Chondrocyte (in vitro differentiated cells): ENCODE results near the gene SLC26A6. TPM values are rescaled to one million over a fixed set of nuclear protein-coding genes. Genes with fewer than 3 reads are reported as not detected.

Experiments
- DNase-seq: peaks from one replicate; pipeline ENCODE4 v3.0.0; 2021; ENCODE audit warnings: mixed read lengths, low spot score
- H3K27ac Mint-ChIP-seq: one replicate; pipeline ENCODE4 v1.8.0; 2021; ENCODE audit warnings: mild to moderate bottlenecking, moderate library complexity, mixed read lengths; ENCODE audit not compliant: unreplicated experiment
- H3K27me3 Mint-ChIP-seq: 2 replicates; pipeline ENCODE4 v1.8.0; 2021; ENCODE audit warnings: low read depth, mixed read lengths
- H3K36me3 Mint-ChIP-seq: 2 replicates; pipeline ENCODE4 v1.8.0; 2021; ENCODE audit warnings: low read depth, mixed read lengths
- H3K4me1 Mint-ChIP-seq: 2 replicates; pipeline ENCODE4 v1.8.0; 2021; ENCODE audit warnings: low read depth, mild to moderate bottlenecking, mixed read lengths
- H3K4me3 Mint-ChIP-seq: one replicate; pipeline ENCODE4 v1.8.0; 2021; ENCODE audit warnings: mild to moderate bottlenecking, moderate library complexity, mixed read lengths; ENCODE audit not compliant: unreplicated experiment
- H3K9me3 Mint-ChIP-seq: 2 replicates; pipeline ENCODE4 v1.8.0; 2021; ENCODE audit warnings: low read depth, mixed read lengths
- total RNA-seq: library from RNA; stranded (reverse); gene quantifications from 3 replicates; pipeline ENCODE4 v1.2.1, GENCODE V29; 2021
- TF ChIP-seq, protein P1 (sequence below): fragments of 200-600 bp; sonication (generic); IDR thresholded peaks from 2 replicates; pipeline ENCODE4 v1.5.0; 2021; ENCODE audit warnings: antibody characterized with exemption, mild to moderate bottlenecking, moderate library complexity

Gene SLC26A6
- total RNA-seq, 1 donor from 2014 or later = 70.5 TPM

DNA sequence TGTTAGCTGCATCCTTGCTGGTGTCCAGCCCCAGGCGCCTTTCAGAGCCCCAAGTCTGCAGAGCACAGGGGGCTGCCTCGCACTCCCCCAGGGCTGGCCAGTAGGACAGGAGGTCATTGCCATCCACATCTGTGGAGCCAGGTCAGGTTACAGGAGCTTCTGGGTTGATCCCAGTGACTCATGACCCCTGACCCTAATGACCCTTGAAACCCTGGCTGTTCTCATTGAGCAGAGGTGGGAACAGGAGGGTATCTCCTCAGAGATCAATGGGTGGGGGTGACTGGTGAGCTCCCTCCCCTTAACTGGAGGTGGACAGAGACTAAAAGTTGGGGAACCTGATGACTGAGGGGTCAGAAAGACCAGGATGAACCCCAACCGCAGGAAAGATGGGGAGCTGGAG is 6.1 kb upstream of the SLC26A6 start:
- H3K36me3 Mint-ChIP-seq = peaks cover 18% of the 10 kb centered on the region
- H3K4me1 Mint-ChIP-seq = peaks cover 8% of the 10 kb centered on the region
- no peak overlapping the region for H3K27ac Mint-ChIP-seq
- TF ChIP-seq, protein P1, sequence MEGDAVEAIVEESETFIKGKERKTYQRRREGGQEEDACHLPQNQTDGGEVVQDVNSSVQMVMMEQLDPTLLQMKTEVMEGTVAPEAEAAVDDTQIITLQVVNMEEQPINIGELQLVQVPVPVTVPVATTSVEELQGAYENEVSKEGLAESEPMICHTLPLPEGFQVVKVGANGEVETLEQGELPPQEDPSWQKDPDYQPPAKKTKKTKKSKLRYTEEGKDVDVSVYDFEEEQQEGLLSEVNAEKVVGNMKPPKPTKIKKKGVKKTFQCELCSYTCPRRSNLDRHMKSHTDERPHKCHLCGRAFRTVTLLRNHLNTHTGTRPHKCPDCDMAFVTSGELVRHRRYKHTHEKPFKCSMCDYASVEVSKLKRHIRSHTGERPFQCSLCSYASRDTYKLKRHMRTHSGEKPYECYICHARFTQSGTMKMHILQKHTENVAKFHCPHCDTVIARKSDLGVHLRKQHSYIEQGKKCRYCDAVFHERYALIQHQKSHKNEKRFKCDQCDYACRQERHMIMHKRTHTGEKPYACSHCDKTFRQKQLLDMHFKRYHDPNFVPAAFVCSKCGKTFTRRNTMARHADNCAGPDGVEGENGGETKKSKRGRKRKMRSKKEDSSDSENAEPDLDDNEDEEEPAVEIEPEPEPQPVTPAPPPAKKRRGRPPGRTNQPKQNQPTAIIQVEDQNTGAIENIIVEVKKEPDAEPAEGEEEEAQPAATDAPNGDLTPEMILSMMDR = no peak
- H3K4me3 Mint-ChIP-seq = no peak overlapping the region
- H3K9me3 Mint-ChIP-seq = no peaks in the 10 kb centered on the region
- H3K27me3 Mint-ChIP-seq = no peaks in the 10 kb centered on the region
- DNase-seq = no peak

DNA sequence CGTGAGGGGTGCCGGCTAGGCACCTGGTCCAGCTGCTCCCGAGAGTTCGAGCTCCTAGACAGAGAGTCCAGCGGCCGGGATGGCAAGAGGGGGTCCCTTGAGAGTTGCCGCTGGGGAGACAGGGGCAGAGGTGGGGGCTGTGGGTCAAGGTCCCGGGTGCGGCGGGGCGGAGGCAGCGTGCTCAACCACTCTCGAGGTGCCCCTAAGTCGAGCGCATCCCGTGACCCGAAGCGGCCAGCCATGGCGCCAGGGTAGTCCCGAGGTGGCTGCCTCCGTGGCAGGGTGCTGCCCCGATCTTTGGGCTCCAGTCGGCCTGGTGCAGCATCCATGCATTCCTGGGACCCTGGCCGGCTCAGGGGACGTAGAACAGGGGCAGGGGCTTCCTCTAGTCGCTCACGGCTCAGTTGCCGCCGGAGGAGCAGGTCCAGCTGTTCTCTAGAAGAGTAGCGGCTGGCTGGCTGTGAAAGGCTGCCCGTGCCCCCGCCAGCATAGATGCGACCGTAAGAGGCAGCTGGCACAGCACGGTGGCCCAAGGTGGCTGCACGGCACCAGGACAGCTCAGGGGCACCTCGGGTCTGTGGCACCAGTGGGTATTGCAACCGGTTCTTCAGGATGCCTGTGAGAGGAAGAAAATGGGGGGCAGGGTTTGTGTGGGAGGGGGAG is 4.8 kb upstream of the SLC26A6 start:
- peaks cover 17% of the 10 kb centered on the region for H3K36me3 Mint-ChIP-seq
- DNase-seq = no peak
- no peak overlapping the region for H3K4me3 Mint-ChIP-seq
- no peaks in the 10 kb centered on the region for H3K9me3 Mint-ChIP-seq
- H3K27ac Mint-ChIP-seq = no peak overlapping the region
- peaks cover 15% of the 10 kb centered on the region for H3K4me1 Mint-ChIP-seq
- H3K27me3 Mint-ChIP-seq = no peaks in the 10 kb centered on the region
- TF ChIP-seq, protein P1 = no peak

DNA sequence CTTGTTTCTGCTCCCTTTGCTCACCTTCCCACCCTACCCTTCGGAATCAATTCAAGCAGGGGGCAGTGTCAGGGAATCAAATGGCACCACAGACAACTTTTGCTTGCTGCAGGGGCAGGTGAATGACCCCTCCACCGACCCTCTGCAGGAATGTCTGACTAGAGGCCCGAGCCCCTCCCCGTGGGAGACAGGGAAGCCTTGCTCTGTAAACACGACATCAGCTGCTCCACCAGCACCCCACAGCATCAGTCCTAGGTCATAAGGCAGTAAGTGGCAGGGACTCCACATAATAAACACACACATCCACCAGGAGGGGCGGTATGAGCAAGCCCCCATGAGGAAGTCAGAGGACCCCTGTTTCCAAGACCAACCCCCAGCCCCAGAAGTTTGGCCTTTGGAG is 2.0 kb upstream of the SLC26A6 start:
- Mint-ChIP-seq H3K27ac (no peak overlapping the region), H3K27me3 (no peaks in the 10 kb centered on the region), H3K4me3 (no peak overlapping the region), H3K4me1 (peaks cover 32% of the 10 kb centered on the region), H3K9me3 (no peaks in the 10 kb centered on the region), H3K36me3 (peaks cover 13% of the 10 kb centered on the region)
- TF ChIP-seq, protein P1 = no peak
- DNase-seq = no peak

DNA sequence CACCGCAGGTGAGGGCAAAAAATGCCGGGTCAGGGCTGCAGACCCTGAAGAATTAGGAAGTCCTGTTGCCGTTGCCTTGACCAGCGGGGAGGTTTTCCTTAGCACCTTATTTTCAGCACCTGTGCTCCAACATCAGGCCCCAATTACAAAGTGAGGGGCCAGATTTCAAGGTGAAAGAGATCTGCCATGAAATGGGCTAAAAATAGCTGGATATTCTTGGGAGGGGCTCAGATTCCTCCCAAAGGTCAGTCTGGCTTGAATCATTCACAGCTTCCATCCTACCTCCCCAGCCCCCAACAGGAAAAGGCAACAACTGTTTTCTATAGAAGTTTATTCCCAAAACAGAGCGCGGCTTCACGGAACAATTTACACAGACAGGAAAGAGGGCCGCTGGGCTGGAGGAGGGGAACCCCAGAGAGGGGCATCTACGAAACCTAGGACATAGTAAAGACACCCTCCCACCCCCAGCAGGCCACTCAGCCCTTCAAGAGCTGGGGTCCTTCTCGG is 941 bp upstream of the SLC26A6 start:
- H3K36me3 Mint-ChIP-seq = peaks cover 13% of the 10 kb centered on the region
- no peaks in the 10 kb centered on the region for H3K9me3 Mint-ChIP-seq
- peak overlapping the region; percentile 89 for H3K27ac Mint-ChIP-seq
- H3K4me1 Mint-ChIP-seq = peaks cover 35% of the 10 kb centered on the region
- no peaks in the 10 kb centered on the region for H3K27me3 Mint-ChIP-seq
- TF ChIP-seq, protein P1 = no peak
- peak overlapping the region; percentile 90 for H3K4me3 Mint-ChIP-seq
- no peak for DNase-seq

DNA sequence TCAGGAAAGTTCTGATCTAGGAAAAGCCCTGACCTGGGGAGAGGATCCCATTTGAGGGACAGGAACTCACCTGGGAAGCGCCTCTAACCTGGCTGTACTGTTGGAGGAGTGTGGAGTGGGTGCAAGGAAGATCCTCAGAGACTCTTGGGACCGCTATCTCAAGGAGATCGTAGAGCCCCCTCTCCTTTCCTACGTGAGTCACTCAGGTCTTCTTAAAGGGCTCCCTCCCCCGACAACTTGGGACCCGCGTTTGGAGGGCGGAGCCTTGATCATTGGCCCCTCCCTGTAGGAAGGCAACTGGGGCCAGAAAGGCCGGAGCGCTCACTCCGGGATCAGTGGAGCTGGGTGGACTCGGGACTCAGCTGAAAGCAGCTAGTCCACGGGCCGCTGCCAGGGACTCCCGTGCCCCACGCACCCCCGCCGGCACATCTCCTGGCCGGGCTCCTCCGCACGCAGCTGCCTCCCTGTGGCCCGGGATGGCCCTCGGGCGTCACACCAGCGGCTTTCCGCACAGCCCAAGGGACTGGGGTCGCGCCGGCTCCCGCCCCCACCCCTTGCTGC is 520 bp downstream of the SLC26A6 start:
- Mint-ChIP-seq H3K27ac (peak overlapping the region; percentile 45), H3K4me1 (peaks cover 35% of the 10 kb centered on the region)

More for the DNA sequence above, 520 bp downstream of the SLC26A6 start:
- peaks cover 16% of the 10 kb centered on the region for H3K36me3 Mint-ChIP-seq
- DNase-seq = no peak
- no peaks in the 10 kb centered on the region for H3K9me3 Mint-ChIP-seq
- peak overlapping the region; percentile 90 for H3K4me3 Mint-ChIP-seq
- TF ChIP-seq, protein P1 = no peak
- H3K27me3 Mint-ChIP-seq = no peaks in the 10 kb centered on the region
